ENCODE data around the gene EDN3. TPM values are rescaled to one million over a fixed set of nuclear protein-coding genes. Genes with fewer than 3 reads are reported as not detected.

The EDN3 gene
- total RNA-seq, 1 donor from 2014 or later = 0.16 TPM

- no peak for DNase-seq (ENCODE audit: low spot score)
These were observed 64.2 kb downstream of the EDN3 start for GRCh38 chr20:59364611-59365010.

- no peak for DNase-seq (ENCODE audit: low spot score)
These were observed 65.3 kb downstream of the EDN3 start for GRCh38 chr20:59365611-59366285.

- DNase-seq (ENCODE audit: low spot score) = no peak
These were observed 71.0 kb downstream of the EDN3 start for GRCh38 chr20:59371431-59371830.

- no peak for DNase-seq (ENCODE audit: low spot score)
These were observed 73.8 kb downstream of the EDN3 start for GRCh38 chr20:59374261-59374660.

- DNase-seq (ENCODE audit: low spot score) = no peak
These were observed 75.1 kb downstream of the EDN3 start for GRCh38 chr20:59375541-59375940.

Other genes starting within 250 kb of the EDN3 start
- gene ZNF831, start 136.8 kb upstream of the EDN3 start, total RNA-seq = 1.4 TPM